HepG2 (cell line): ENCODE results near the gene CTRB2. TPM values are rescaled to one million over a fixed set of nuclear protein-coding genes. Genes with fewer than 3 reads are reported as not detected.

Experiments used
- EZH2 ChIP-seq: conservative IDR thresholded peaks from 2 replicates; pipeline ENCODE4 v1.6.1; 2012; ENCODE audit warnings: mild to moderate bottlenecking, low read depth, low read length, moderate library complexity
- MIXL1 ChIP-seq: IDR thresholded peaks from 2 replicates; pipeline ENCODE4 v1.6.1; 2016
- NR2F6 ChIP-seq, 2 experiments: IDR thresholded peaks; 2 replicates each; pipeline ENCODE4 v1.6.1; 2016; ENCODE audit warnings: antibody characterized with exemption in 1 of 2, mild to moderate bottlenecking in 1 of 2
- NR3C1 ChIP-seq: sonication (generic); formaldehyde crosslinking; IDR thresholded peaks from 2 replicates; pipeline ENCODE4 v1.4.0; 2020; ENCODE audit warnings: missing genetic modification reagents
- REL ChIP-seq: sonication (generic); formaldehyde crosslinking; conservative IDR thresholded peaks from 2 replicates; pipeline ENCODE4 v1.8.0; 2022; ENCODE audit warnings: mild to moderate bottlenecking, missing genetic modification reagents, moderate library complexity
- SRF ChIP-seq: IDR thresholded peaks from 2 replicates; pipeline ENCODE4 v1.6.1; 2011; ENCODE audit warnings: mild to moderate bottlenecking, low read depth, low read length, moderate library complexity
- U2AF2 ChIP-seq: fragments of 200-400 bp; formaldehyde crosslinking; IDR thresholded peaks from 2 replicates; pipeline ENCODE4 v1.6.1; 2017; ENCODE audit warnings: low read depth, mild to moderate bottlenecking, low read length
- YEATS2 ChIP-seq: sonication (generic); formaldehyde crosslinking; IDR thresholded peaks from 2 replicates; pipeline ENCODE4 v1.4.0; 2020; ENCODE audit warnings: missing genetic modification reagents, borderline replicate concordance
- ZBTB1 ChIP-seq: sonication (generic); formaldehyde crosslinking; IDR thresholded peaks from 2 replicates; pipeline ENCODE4 v1.4.0; 2020; ENCODE audit warnings: missing genetic modification reagents, borderline replicate concordance
- ZBTB20 ChIP-seq: sonication (generic); formaldehyde crosslinking; IDR thresholded peaks from 2 replicates; pipeline ENCODE4 v1.8.1; 2023; ENCODE audit warnings: missing genetic modification reagents, low read depth, mild to moderate bottlenecking, borderline replicate concordance
- ZMAT3 ChIP-seq: sonication (generic); formaldehyde crosslinking; conservative IDR thresholded peaks from 2 replicates; pipeline ENCODE4 v1.7.0; 2021; ENCODE audit warnings: missing genetic modification reagents
- ZNF124 ChIP-seq: sonication (generic); formaldehyde crosslinking; IDR thresholded peaks from 2 replicates; pipeline ENCODE4 v1.4.0; 2020; ENCODE audit warnings: missing genetic modification reagents
- ZNF234 ChIP-seq: sonication (generic); formaldehyde crosslinking; conservative IDR thresholded peaks from 2 replicates; pipeline ENCODE4 v1.5.1; 2020; ENCODE audit warnings: mild to moderate bottlenecking, missing genetic modification reagents
- ZNF263 ChIP-seq: sonication (generic); formaldehyde crosslinking; IDR thresholded peaks from 2 replicates; pipeline ENCODE4 v1.4.0; 2020; ENCODE audit warnings: missing genetic modification reagents
- ZNF563 ChIP-seq: sonication (generic); formaldehyde crosslinking; IDR thresholded peaks from 2 replicates; pipeline ENCODE4 v1.8.0; 2022; ENCODE audit warnings: mild to moderate bottlenecking, moderate library complexity, missing genetic modification reagents
- ZNF776 ChIP-seq: sonication (generic); formaldehyde crosslinking; IDR thresholded peaks from 2 replicates; pipeline ENCODE4 v1.4.0; 2020; ENCODE audit warnings: mild to moderate bottlenecking, missing genetic modification reagents
- polyA plus RNA-seq, 8 experiments: library from polyadenylated mRNA; depleted of rRNA in 3 of 8; stranded (reverse) in 7 of 8; unstranded in 1 of 8; fragments of >200 nt; fragmentation: Illumina TruSeq in 4 of 8; extraction: Trizol in 4 of 8; gene quantifications; 2 replicates each; pipeline versions ENCODE4 v1.2.1 to v1.2.3, GENCODE V29; 2011 to 2016; ENCODE audit warnings: low read depth in 4 of 8, missing spikeins in 1 of 8, mixed read lengths in 1 of 8; ENCODE audit not compliant: insufficient read depth in 1 of 8
- total RNA-seq, 5 experiments: library from RNA; depleted of rRNA; stranded (reverse); fragments of >200 nt; fragmentation: Illumina TruSeq; extraction: Trizol; gene quantifications; 2 replicates each; pipeline ENCODE4 v1.2.3, GENCODE V29; 2016; ENCODE audit warnings: low read depth in 1 of 5
- TF ChIP-seq, protein P1 (sequence below): IDR thresholded peaks from 2 replicates; pipeline ENCODE4 v1.6.1; 2018; ENCODE audit warnings: missing genetic modification reagents
- TF ChIP-seq, protein P2 (sequence below): sonication (generic); formaldehyde crosslinking; IDR thresholded peaks from 2 replicates; pipeline ENCODE4 v1.5.0; 2020; ENCODE audit warnings: missing genetic modification reagents
- TF ChIP-seq, protein P3 (sequence below): sonication (generic); formaldehyde crosslinking; IDR thresholded peaks from 2 replicates; pipeline ENCODE4 v1.9.0; 2021; ENCODE audit warnings: missing genetic modification reagents, borderline replicate concordance

Gene CTRB2
- total and polyA plus RNA-seq, 2 of the 13 experiments (the other 11 are each of a cell fraction or from before 2014, with no cell fraction given): 0.13 TPM; not detected in 1

- TF ChIP-seq, protein P1, sequence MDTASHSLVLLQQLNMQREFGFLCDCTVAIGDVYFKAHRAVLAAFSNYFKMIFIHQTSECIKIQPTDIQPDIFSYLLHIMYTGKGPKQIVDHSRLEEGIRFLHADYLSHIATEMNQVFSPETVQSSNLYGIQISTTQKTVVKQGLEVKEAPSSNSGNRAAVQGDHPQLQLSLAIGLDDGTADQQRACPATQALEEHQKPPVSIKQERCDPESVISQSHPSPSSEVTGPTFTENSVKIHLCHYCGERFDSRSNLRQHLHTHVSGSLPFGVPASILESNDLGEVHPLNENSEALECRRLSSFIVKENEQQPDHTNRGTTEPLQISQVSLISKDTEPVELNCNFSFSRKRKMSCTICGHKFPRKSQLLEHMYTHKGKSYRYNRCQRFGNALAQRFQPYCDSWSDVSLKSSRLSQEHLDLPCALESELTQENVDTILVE: peak; percentile 79
- TF ChIP-seq ZNF776 (peak; percentile 97), REL (CRISPR knock-in tag) (no peak), ZBTB20 (peak; percentile 75), NR3C1 (CRISPR knock-in tag) (no peak), EZH2 (no peak), MIXL1 (peak; percentile 29; the same call in 1 of the 2 replicates), ZNF563 (CRISPR knock-in tag) (0 out of 2 replicates have a peak, but pooled peaks have one; percentile 46), ZBTB1 (CRISPR knock-in tag) (no peak), YEATS2 (CRISPR knock-in tag) (peak; percentile 85; the same call in 1 of the 2 replicates), SRF (peak; percentile 98), NR2F6 (IDR thresholded peaks at IDR 0.05) (peak; percentile 93), NR2F6 (CRISPR knock-in tag; IDR thresholded peaks at IDR 0.05) (peak; percentile 97), ZNF234 (no peak), ZMAT3 (CRISPR knock-in tag) (peak; percentile 94; the same call in 1 of the 2 replicates), ZNF263 (CRISPR knock-in tag) (peak; percentile 98), U2AF2 (peak; percentile 18; the same call in 1 of the 2 replicates), ZNF124 (no peak; the same call in 1 of the 2 replicates)
- TF ChIP-seq, protein P2, sequence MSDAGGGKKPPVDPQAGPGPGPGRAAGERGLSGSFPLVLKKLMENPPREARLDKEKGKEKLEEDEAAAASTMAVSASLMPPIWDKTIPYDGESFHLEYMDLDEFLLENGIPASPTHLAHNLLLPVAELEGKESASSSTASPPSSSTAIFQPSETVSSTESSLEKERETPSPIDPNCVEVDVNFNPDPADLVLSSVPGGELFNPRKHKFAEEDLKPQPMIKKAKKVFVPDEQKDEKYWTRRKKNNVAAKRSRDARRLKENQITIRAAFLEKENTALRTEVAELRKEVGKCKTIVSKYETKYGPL (CRISPR knock-in tag): no peak; the same call in 1 of the 2 replicates
- TF ChIP-seq, protein P3, sequence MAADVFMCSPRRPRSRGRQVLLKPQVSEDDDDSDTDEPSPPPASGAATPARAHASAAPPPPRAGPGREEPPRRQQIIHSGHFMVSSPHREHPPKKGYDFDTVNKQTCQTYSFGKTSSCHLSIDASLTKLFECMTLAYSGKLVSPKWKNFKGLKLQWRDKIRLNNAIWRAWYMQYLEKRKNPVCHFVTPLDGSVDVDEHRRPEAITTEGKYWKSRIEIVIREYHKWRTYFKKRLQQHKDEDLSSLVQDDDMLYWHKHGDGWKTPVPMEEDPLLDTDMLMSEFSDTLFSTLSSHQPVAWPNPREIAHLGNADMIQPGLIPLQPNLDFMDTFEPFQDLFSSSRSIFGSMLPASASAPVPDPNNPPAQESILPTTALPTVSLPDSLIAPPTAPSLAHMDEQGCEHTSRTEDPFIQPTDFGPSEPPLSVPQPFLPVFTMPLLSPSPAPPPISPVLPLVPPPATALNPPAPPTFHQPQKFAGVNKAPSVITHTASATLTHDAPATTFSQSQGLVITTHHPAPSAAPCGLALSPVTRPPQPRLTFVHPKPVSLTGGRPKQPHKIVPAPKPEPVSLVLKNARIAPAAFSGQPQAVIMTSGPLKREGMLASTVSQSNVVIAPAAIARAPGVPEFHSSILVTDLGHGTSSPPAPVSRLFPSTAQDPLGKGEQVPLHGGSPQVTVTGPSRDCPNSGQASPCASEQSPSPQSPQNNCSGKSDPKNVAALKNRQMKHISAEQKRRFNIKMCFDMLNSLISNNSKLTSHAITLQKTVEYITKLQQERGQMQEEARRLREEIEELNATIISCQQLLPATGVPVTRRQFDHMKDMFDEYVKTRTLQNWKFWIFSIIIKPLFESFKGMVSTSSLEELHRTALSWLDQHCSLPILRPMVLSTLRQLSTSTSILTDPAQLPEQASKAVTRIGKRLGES (CRISPR knock-in tag): no peak
Observed at GRCh38 chr16:75244844-75245758, 38.1 kb upstream of the CTRB2 start (continued).
